HG02870 (cell line): ENCODE measurements around the gene ASPDH.

Experiments used
- ATAC-seq: cut with Tn5 transposase; IDR thresholded peaks from one replicate; pipeline ENCODE4 v1.9.1; 2021; ENCODE audit warnings: mild to moderate bottlenecking, moderate library complexity; ENCODE audit not compliant: unreplicated experiment

Gene ASPDH

DNA sequence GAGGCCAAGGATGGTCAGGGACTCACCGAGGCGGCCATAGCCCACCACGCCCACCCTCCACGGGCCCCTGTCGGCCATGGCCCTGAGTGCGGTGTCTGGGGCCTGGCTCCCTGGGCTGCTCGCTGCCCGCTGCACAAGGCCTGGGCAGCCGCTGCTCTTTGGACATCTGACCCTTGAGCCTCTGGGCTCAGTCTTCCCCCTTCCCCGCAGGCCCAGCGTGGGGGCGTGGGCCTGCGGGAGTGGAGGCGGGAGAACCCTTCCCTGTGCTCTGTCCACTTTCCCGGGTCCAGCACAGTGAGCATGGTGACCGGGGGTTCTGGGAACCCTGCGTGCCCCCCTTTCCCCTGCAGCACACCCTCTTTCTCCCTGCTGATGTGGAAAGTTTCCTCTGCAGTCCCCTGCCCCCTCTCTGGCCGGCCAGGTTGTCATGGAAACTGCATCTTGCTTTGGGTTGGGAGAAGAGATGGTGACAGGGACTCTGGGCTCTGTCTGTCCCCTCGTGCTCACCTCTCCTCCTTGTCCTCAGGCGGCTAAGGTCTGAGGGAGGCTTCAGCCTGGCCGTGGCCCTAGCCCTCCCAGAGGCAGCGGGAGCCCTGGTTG is at the start of gene ASPDH:
ASPDH (minus strand) TSS at position 168 of the 600 bp plus-strand sequence; CDS start at position 78, 90 bp downstream.
- ATAC-seq = no peak

DNA sequence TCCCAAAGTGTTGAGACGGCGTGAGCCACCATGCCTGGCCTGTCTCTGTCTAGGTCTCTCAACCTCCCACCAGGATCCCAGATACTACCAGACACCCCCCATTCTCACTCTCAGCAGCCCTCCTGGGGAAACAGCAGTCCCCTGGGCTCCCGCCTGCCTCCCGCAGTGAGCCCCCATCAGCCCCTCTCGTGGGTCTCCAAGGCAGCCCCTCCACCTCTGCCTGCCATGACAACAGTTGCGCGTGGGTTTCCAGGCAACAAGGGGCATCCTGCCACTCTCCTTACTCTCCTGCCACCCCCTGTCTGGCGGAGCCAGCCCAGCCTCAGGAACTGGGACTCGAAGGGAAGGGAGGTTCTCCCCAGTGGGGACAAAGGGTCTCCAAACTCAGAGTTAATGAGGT is 49.3 kb upstream of the ASPDH start:
- ATAC-seq = no peak

- ATAC-seq = no peak
Measured at GRCh38 chr19:50562329-50562728, 48.6 kb upstream of the ASPDH start.

- no peak for ATAC-seq
Measured at GRCh38 chr19:50559636-50560035, 45.9 kb upstream of the ASPDH start.

GRCh38 chr19:50558449-50558848 is 44.7 kb upstream of the ASPDH start:
- ATAC-seq = no peak

- no peak for ATAC-seq
Measured at GRCh38 chr19:50558039-50558438, 44.3 kb upstream of the ASPDH start.

GRCh38 chr19:50557009-50557613 is 43.4 kb upstream of the ASPDH start:
- ATAC-seq = no peak

DNA sequence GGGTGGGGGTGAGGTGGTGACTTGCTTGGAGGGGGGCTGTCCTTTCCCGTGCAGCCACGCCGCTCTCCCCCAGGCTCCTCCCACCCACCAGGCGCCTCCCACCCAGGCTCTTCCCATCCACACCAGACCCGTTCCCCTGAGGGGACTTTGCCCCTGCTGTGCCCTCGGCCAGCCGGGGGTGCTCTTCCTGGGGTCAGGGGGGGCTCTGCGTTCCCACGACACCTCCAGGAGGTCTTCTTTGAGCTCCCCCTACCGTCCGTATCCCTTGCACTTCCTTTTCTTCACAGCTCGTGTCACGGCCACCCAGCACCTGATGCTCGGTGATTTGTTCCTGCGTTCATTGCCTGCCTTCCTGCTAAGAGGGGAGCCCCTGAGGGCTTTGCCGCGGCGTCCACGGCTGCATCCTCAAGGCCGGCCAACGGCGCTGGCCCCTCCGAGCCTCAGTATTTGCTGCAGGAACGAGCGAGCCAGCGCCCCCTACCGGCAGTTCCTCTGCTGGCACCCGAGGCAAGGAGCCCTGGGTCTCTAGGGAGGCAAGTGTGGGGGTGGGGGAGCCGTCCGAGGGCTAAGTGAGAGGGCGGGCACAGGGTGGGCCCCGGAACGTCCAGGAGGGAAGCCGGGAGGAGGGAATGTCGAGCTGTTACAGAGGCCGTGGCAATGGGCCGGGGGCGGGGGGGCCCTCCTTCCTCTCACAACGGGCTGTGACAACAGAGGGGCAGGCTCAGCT is 42.7 kb upstream of the ASPDH start:
- no peak for ATAC-seq

DNA sequence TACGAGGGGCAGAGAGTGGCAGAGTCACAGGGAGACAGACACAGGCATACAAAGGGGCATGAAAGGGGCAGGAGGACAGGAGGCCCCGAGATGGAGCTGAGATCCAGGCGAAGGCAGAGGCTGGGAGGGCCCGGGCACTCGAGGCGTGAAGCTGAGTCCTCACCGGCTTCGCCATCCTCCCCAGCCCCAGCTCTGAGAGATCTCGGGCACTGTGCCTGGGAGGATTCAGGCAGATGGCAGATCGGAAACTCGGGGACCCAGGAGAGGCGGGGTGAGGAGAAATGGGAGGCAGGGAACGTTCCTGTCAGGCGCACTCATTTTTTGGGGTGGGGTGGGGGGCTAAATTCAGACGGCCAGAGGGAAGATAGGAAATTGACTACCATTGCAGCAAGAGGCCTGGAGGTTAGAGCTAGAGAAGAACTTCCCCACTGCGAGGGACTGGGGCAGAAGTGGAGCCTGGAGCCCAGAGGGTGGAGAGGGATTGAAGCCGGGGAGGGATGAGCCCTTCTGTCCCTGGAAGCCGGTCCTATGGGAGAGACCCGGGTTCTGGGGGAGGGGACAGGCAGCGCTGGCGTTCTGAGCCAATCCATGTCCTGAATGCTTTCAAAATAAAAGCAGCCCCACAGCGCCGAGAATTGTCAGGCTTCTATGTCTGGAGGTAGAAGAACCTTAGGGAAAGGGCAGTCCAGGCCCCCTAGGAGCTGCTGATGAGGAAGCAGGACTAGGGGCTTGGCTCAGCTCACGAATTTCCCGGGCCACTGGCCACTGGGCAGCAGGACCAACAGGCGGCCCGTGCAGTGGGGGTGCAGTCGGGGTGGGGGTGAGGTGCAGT is 42.0 kb upstream of the ASPDH start:
- ATAC-seq = no peak

GRCh38 chr19:50555033-50555432 is 41.3 kb upstream of the ASPDH start:
- no peak for ATAC-seq

DNA sequence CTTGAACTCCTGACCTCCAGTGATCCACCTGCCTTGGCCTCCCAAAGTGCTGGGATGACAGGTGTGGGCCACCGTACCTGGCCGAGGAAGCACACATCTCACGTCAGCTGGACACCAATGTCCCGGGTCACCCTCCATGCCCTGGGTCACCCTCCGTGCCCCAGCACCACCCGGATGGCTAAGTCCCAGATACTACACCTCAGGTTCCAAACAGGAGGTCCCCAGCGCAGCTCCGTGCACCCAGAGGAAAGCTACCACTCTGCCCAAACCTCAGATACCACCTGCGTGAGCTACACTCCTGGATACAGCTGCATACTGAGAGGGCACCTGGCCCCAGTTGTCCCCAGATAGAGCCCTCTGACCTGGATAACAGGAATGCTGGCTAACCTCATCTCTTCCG is 40.5 kb upstream of the ASPDH start:
- no peak for ATAC-seq

DNA sequence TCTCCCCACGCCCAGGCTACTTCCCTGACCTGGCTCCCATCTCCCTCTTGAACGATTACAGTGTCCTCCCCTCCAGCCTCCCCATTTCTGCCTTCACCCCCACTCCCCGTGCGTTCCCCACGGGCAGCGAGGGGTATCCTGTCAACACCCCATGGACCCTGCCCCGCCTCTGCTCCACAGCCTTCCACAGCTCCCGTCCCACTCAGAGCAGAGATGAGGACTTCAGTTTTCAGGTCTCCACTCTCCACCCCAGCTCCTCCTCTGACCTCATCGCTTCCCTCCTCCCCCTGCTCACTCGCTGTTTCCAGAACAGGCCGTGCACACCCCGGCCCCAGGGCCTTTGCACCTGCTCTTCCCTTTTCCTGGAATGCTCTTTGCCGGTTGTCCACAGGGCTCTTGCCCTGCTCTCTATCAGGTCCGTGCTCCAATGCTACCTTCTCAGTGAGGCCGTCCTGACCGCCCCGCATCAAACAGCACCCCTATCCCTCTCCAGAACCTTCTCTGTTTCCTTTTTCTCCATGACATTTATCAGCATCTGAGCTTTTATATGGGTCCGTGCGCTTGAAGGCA is 39.5 kb upstream of the ASPDH start:
- no peak for ATAC-seq

DNA sequence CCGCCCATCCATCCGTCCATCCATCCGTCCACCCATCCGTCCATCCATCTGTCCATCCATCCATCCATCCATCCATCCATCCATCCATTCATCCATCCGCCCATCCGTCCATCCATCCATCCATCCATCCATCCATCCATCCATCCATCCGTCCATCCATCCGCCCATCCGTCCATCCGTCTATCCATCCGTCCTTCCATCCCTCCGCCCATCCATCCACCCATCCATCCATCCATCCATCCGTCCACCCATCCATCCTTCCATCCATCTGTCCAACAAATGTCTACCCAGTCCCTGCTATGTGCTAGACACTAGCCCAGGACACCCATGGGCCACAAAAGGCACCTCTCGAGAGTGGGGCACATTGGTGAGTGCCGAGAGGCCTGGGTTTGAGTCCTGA is 38.8 kb upstream of the ASPDH start:
- no peak for ATAC-seq

DNA sequence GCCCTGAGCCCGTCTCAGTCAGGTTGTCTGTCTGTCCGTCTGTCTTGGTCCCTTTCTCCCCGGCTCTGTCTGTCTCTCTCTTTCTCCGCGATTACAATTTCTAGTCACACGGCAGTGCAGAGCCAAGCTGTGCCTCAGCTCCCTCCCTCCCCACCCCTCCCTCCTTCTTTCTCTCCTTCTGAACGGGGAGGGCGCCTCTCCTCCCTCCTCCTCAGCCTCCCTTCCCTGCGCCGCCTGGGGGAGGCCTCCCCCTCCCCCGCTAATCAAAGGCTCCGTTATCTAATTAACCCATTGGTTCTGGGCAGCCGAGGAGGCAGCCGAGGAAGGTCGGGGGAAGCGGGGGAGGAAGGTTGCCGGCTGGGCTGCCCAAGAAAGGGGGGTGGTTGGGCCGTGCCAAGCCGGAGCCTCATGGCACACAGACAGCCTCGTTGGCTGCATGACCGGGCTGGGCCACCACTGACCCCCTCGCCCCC is 38.0 kb upstream of the ASPDH start:
- no peak for ATAC-seq

- no peak for ATAC-seq
Measured at GRCh38 chr19:50551034-50551714, 37.5 kb upstream of the ASPDH start.

- ATAC-seq = no peak
Measured at GRCh38 chr19:50550594-50550966, 36.9 kb upstream of the ASPDH start.

DNA sequence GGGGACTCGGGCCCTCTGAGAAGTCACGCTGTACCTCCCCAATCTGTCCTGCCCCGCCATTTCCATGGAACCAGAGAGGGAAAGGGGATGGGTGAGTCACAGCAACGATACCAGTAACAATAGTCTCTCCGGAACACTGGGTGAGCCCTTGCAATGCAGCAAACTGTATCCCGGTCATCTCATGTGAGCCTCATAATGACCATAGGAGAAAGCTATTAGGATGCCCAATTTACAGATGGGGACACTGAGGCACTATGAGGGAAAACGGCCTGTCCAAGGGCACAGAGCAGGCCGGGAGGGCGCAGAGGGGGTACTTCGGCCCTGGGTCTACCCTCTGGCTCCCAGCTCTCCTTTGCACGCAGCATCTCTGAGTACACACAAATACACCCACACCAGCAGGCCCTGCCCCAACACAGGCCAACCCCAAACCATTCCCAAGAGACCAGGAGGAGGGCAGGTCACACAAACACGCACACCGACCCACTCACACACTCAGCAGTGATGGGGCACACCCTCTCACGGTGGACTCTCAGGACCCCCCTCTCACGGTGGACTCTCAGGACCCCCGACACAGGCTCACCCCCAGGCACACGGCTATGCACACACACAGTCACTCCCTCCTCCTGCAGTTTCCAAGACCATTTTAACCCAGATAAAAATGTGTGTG is 36.3 kb upstream of the ASPDH start:
- ATAC-seq = no peak

- no peak for ATAC-seq
Measured at GRCh38 chr19:50549059-50549926, 35.6 kb upstream of the ASPDH start.
